Uterus (tissue), 4 donors: ENCODE measurements around the gene DYNLT1. TPM values are rescaled to one million over a fixed set of nuclear protein-coding genes. Genes with fewer than 3 reads are reported as not detected.
"Not testable (repeated sequence)": the region's sequence is repeated elsewhere in the genome, so short reads cannot be mapped to it uniquely, and the experiment has no call there.

Experiments
- DNase-seq, 2 donors: peaks; one replicate each; pipeline ENCODE4 v3.0.0-alpha.2; 2019 to 2020
- H3K27ac ChIP-seq, 2 donors: fragments of 200-600 bp; sonication (generic); 1 replicate in 1 of 2; 2 replicates in 1 of 2; pipeline ENCODE4 v1.5.1; 2016 to 2018
- H3K27me3 ChIP-seq, 2 donors: fragments of 200-600 bp; sonication (generic); one replicate each; pipeline ENCODE4 v1.5.1; 2018 to 2019; ENCODE audit warnings: control low read depth in 1 of 2
- H3K36me3 ChIP-seq, 2 donors: fragments of 200-600 bp; sonication (generic); one replicate each; pipeline ENCODE4 v1.5.1; 2019; ENCODE audit warnings: control low read depth in 1 of 2
- H3K4me1 ChIP-seq, 2 donors: fragments of 200-600 bp; sonication (generic); one replicate each; pipeline ENCODE4 v1.5.1; 2018 to 2019; ENCODE audit warnings: control low read depth in 1 of 2
- H3K4me3 ChIP-seq, 2 donors: fragments of 200-600 bp; sonication (generic); 1 replicate in 1 of 2; 2 replicates in 1 of 2; pipeline ENCODE4 v1.5.1; 2018 to 2019; ENCODE audit warnings: mild to moderate bottlenecking in 1 of 2
- H3K9me3 ChIP-seq, 2 donors: fragments of 200-600 bp; sonication (generic); one replicate each; pipeline ENCODE4 v1.5.1; 2019; ENCODE audit warnings: control low read depth in 1 of 2
- CTCF ChIP-seq, 4 experiments: fragments of 200-600 bp in 2 of 4; fragments of 450-650 bp in 2 of 4; sonication (generic) in 2 of 4; IDR thresholded peaks; one replicate each; pipeline ENCODE4 v1.5.1; 2016 to 2019; ENCODE audit warnings: antibody characterized with exemption in 4 of 4, mild to moderate bottlenecking in 2 of 4, moderate library complexity in 1 of 4
- POLR2A ChIP-seq, 2 donors: fragments of 450-650 bp; IDR thresholded peaks; one replicate each; pipeline ENCODE4 v1.6.1; 2016; ENCODE audit warnings: antibody characterized with exemption in 2 of 2, mild to moderate bottlenecking in 1 of 2, moderate library complexity in 1 of 2
- intact Hi-C: fragments of 100-400 bp; cut with DNase I; formaldehyde crosslinking; loops from one replicate; pipeline ENCODE4 v1.15.1; 2023; ENCODE audit warnings: low total_unique reads
- total RNA-seq, 4 donors: library from RNA; depleted of rRNA in 3 of 4; stranded (reverse); fragments of >200 nt in 3 of 4; gene quantifications; one replicate each; pipeline versions ENCODE4 v1.1.0 to v1.2.4, GENCODE V29; 2014 to 2023
- donor health status: DM: yes; HTN: yes; CAD: no.

Gene DYNLT1
- total RNA-seq, 4 donors from 2014 or later = 68.2 to 134 (median 114) TPM

DNA sequence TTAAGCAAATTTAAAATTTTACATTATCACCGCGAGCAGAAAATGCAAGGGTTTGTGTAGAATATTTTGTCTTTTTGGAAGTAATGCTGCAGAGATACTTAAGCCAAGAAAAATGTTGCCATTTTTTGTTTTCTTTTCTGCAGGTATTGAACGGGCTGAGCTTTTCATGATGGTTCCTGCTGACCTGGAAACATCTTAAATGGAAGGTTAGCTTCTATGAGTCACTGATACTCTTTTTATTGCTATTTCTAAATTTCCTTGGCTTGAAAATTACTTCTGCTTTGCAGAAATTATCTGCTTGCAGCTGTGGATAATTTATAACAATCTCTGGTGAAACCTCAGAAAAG, 18.0 kb upstream of the DYNLT1 start:
- Histone ChIP-seq H3K4me1 (no peaks in the 10 kb centered on the region), H3K36me3 (no peaks in the 10 kb centered on the region), H3K9me3 (no peaks in the 10 kb centered on the region), H3K27me3 (no peaks in the 10 kb centered on the region), H3K27ac (peak overlapping the region; percentile 73 to 81), H3K4me3 (no peak overlapping the region)
- no peak for DNase-seq
- intact Hi-C loops = no loop called here
- no peak for TF ChIP-seq POLR2A (IDR thresholded peaks at IDR 0.05)

DNA sequence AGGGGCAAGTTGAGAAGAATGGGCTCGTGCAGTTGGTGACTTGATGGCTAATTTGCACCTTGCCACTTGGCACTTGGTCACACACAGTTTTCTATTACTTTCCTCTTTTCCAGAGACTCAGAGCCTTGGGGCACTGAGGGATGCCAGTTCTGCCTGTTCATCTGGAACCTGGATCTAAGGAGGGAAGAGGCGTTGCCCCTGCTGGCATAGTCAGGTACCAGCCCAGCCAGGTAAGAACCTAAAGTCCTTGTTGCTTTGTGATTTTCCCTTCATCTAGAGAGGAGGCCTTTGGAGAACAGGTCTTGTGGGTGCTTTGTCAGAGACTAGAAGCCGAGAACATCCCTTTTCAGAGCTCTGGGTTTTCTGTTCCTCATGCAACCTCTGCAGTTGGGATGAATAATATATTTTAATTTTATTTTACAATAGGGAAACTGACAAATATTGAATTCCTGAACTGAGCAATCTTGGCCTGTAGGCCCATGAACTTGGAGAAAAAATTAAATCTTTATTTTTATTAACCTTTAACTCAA, 16.7 kb upstream of the DYNLT1 start:
- no peaks in the 10 kb centered on the region for H3K4me1 ChIP-seq
- H3K27ac ChIP-seq = no peak overlapping the region
- no peaks in the 10 kb centered on the region for H3K36me3 ChIP-seq
- intact Hi-C loops = no loop called here
- H3K4me3 ChIP-seq = no peak overlapping the region
- H3K9me3 ChIP-seq = no peaks in the 10 kb centered on the region
- TF ChIP-seq POLR2A (IDR thresholded peaks at IDR 0.05) (no peak), CTCF (IDR thresholded peaks at IDR 0.05) (no peak)
- no peak for DNase-seq
- no peaks in the 10 kb centered on the region for H3K27me3 ChIP-seq

DNA sequence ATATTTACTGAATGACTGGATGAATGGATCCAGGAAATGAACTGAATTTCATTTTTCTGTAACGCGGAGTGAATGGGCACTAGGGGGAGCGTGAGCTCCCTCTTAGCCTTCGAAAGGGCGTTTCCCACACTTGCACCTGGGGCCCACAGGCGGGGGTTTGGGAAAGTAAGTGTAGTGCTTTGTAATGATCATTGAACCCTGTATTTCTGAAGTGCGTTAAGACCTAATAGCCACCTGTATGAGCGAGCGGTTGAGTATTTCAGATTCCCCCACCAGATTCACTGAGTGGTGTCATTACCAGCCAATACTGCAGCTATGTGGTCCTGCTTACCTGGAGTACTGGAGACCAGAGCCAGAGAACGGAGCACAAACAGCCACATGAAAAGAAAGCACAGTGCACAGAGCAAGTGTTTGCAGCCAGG, 15.8 kb upstream of the DYNLT1 start:
- Histone ChIP-seq H3K27me3 (no peaks in the 10 kb centered on the region), H3K36me3 (no peaks in the 10 kb centered on the region), H3K4me3 (no peak overlapping the region), H3K4me1 (no peaks in the 10 kb centered on the region), H3K27ac (no peak overlapping the region), H3K9me3 (no peaks in the 10 kb centered on the region)
- TF ChIP-seq CTCF (IDR thresholded peaks at IDR 0.05) = peak in 3 of 4 experiments; percentile 21 to 33 (median 32)
- TF ChIP-seq POLR2A (IDR thresholded peaks at IDR 0.05) = no peak
- intact Hi-C loops = no loop called here
- DNase-seq = no peak

DNA sequence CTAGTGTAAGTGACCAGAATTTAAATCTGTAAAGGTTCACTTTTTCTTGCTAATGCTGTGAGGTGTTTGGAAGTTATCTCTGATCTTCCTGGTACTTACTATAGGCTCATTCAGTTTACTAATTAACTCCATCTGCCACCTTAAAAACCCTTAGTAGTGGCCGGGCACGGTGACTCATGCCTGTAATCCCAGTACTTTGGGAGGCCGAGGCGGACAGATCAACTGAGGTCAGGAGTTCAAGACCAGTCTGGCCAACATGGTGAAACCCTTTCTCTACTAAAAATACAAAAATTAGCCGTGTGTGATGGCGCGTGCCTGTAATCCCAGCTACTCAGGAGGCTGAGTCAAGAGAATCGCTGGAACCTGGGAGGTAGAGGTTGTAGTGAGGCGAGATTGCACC, 12.4 kb upstream of the DYNLT1 start:
- H3K36me3 ChIP-seq, intact Hi-C loops, H3K27me3 ChIP-seq, H3K4me1 ChIP-seq, H3K9me3 ChIP-seq, DNase-seq, H3K27ac ChIP-seq, H3K4me3 ChIP-seq: not testable (repeated sequence)

GRCh38 chr6:158655569-158656450, 11.3 kb upstream of the DYNLT1 start:
- H3K36me3 ChIP-seq = no peaks in the 10 kb centered on the region
- H3K9me3 ChIP-seq = no peaks in the 10 kb centered on the region
- intact Hi-C loops = no loop called here
- no peak for DNase-seq
- no peak overlapping the region for H3K4me3 ChIP-seq
- H3K4me1 ChIP-seq = no peaks in the 10 kb centered on the region
- H3K27me3 ChIP-seq = no peaks in the 10 kb centered on the region
- peak overlapping the region in 1 of 2 donors; percentile 78 for H3K27ac ChIP-seq
- no peak for TF ChIP-seq CTCF (IDR thresholded peaks at IDR 0.05)
- TF ChIP-seq POLR2A (IDR thresholded peaks at IDR 0.05) = no peak

DNA sequence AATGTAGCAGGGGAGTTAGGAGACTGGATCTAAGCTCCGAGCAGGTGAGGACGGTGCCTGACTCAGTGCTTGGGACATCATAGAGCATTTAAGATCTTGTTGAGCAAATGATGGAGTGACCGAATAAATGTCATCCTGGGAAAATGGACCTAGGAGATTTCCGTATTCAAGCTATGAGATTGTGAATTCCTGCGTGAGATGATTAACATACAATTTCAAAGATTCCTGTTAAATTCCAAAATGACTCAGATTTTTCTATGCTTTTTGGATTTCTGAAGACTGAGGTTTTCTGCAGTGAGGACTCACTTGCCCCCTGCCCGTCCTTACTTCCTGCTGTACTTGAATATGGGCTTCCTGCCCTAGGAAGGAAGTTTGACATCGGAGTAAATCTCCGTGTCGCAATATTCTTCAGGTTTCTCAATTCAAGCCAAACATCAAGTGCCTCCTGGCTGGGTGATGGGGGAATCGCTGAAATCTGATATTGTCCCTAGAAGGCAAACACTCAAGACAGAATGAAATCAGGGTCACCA, 10.5 kb upstream of the DYNLT1 start:
- no peaks in the 10 kb centered on the region for H3K9me3 ChIP-seq
- no peaks in the 10 kb centered on the region for H3K27me3 ChIP-seq
- DNase-seq = no peak
- intact Hi-C loops = no loop called here
- no peak overlapping the region for H3K4me3 ChIP-seq
- no peak for TF ChIP-seq POLR2A (IDR thresholded peaks at IDR 0.05)
- TF ChIP-seq CTCF (IDR thresholded peaks at IDR 0.05) = no peak
- H3K27ac ChIP-seq = peak overlapping the region; percentile 75 to 78
- no peaks in the 10 kb centered on the region for H3K36me3 ChIP-seq
- no peaks in the 10 kb centered on the region for H3K4me1 ChIP-seq
